ENCODE measurements around the gene OSMR.

DNA sequence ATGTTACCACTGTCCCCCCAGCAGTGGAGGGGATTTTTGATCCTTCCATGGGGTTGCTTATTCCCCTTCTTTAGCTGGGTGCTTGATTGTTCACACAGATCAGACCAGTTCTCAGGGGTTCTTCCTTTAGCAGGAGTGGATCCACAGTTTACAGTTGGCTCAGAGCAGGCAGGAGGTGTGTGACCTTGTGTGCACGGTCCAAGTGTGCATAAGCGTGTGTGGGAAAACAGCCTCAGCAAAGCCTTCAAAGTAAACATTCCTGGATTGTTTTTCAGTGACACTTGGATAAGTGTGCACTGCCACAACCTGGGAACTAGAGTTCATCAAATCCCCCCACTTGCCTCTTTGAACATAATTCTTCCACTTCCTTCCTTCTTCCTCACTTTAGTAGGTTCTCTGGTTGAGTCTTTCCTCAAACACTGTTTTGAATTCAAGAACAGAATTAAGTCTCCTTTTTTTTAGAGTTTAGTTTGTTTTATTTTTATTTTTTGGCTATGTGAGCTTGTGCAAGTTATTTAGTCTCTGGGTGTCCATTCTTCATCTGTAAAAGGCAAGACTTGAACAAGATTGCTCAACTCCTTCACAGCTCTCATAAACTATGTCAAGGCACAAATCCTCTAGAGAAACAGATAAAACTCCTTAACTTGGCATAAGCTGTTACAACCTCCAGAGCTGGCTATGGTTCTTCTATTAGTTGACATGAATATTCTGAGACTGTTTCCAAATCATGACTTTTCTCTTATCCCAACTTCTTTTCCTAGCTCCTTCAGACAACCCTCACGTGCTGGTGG lies 78.0 kb downstream of the OSMR start:
- TF ChIP-seq, protein P1, sequence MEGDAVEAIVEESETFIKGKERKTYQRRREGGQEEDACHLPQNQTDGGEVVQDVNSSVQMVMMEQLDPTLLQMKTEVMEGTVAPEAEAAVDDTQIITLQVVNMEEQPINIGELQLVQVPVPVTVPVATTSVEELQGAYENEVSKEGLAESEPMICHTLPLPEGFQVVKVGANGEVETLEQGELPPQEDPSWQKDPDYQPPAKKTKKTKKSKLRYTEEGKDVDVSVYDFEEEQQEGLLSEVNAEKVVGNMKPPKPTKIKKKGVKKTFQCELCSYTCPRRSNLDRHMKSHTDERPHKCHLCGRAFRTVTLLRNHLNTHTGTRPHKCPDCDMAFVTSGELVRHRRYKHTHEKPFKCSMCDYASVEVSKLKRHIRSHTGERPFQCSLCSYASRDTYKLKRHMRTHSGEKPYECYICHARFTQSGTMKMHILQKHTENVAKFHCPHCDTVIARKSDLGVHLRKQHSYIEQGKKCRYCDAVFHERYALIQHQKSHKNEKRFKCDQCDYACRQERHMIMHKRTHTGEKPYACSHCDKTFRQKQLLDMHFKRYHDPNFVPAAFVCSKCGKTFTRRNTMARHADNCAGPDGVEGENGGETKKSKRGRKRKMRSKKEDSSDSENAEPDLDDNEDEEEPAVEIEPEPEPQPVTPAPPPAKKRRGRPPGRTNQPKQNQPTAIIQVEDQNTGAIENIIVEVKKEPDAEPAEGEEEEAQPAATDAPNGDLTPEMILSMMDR (conservative IDR thresholded peaks at IDR 0.05 in 1 of 2, IDR thresholded peaks at IDR 0.05 in 1 of 2; ENCODE audit: extremely low read depth in 1 of 2, insufficient read depth in 1 of 2, low read depth in 1 of 2, low read length in 2 of 2) = no peak
- TF ChIP-seq EZH2 (IDR thresholded peaks at IDR 0.05; ENCODE audit: borderline replicate concordance, low read length) = no peak
